LNCaP clone FGC (cell line): Measurements from ENCODE around the gene MCM3AP.

Source experiments
- DNase-seq: peaks from one replicate; pipeline ENCODE4 v3.0.0-alpha.2; 2011; ENCODE audit warnings: low read depth
- H3K4me3 ChIP-seq: 2 replicates; pipeline ENCODE4 v1.5.1; 2011; ENCODE audit warnings: mild to moderate bottlenecking, low read depth, low read length, control low read depth
- TF ChIP-seq, protein P1 (sequence below): IDR thresholded peaks from 2 replicates; pipeline ENCODE4 v1.5.1; 2012; ENCODE audit warnings: mild to moderate bottlenecking; ENCODE audit not compliant: control insufficient read depth, insufficient read depth; ENCODE audit errors: extremely low read depth

MCM3AP gene

GRCh38 chr21:46213620-46214286 is 71.7 kb downstream of the MCM3AP start:
- TF ChIP-seq, protein P1, sequence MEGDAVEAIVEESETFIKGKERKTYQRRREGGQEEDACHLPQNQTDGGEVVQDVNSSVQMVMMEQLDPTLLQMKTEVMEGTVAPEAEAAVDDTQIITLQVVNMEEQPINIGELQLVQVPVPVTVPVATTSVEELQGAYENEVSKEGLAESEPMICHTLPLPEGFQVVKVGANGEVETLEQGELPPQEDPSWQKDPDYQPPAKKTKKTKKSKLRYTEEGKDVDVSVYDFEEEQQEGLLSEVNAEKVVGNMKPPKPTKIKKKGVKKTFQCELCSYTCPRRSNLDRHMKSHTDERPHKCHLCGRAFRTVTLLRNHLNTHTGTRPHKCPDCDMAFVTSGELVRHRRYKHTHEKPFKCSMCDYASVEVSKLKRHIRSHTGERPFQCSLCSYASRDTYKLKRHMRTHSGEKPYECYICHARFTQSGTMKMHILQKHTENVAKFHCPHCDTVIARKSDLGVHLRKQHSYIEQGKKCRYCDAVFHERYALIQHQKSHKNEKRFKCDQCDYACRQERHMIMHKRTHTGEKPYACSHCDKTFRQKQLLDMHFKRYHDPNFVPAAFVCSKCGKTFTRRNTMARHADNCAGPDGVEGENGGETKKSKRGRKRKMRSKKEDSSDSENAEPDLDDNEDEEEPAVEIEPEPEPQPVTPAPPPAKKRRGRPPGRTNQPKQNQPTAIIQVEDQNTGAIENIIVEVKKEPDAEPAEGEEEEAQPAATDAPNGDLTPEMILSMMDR = no peak
- no peak for DNase-seq
- no peak overlapping the region for H3K4me3 ChIP-seq

DNA sequence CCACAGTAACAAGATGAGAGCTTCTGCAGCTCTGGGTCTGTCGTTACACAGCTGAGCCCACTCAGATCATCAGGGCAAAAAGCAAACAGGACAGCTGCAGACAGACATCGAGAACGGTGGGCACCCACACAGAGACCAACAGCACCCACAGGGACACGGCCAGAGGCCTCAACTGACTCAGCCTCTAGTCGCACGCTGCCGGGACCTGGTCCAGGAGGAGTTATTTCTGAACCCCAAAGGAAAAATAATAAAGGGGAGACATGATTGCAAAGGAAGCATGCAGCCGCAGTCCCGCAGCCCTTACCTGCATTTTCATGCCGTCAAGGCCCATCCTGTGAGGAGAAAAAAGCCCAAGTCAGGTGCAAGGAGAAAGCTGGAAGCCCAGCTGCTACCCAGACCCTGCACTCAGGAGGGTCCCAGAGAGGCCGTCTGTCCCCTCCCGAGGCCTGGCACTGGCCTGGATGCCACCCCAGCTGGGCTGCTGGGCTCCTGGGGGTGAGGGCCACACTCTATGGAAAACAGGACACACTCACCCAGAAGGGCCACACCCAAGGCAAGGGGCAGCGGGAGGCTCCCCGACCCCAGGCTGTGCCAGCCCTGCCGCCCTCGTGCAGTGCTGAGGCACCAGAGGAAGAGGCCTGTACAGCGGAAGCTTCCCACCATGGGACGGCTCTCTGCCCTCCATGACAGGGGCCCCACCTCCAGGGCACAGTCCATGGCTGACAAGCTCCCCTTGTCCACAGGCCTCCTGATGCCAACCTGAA is 72.5 kb downstream of the MCM3AP start:
- TF ChIP-seq, protein P1 = no peak
- H3K4me3 ChIP-seq = no peak overlapping the region
- DNase-seq = no peak

GRCh38 chr21:46211786-46212720 is 73.4 kb downstream of the MCM3AP start:
- TF ChIP-seq, protein P1 = no peak
- DNase-seq = no peak
- no peak overlapping the region for H3K4me3 ChIP-seq

GRCh38 chr21:46211376-46211775 is 74.0 kb downstream of the MCM3AP start:
- no peak for DNase-seq
- no peak overlapping the region for H3K4me3 ChIP-seq
- TF ChIP-seq, protein P1 = no peak

DNA sequence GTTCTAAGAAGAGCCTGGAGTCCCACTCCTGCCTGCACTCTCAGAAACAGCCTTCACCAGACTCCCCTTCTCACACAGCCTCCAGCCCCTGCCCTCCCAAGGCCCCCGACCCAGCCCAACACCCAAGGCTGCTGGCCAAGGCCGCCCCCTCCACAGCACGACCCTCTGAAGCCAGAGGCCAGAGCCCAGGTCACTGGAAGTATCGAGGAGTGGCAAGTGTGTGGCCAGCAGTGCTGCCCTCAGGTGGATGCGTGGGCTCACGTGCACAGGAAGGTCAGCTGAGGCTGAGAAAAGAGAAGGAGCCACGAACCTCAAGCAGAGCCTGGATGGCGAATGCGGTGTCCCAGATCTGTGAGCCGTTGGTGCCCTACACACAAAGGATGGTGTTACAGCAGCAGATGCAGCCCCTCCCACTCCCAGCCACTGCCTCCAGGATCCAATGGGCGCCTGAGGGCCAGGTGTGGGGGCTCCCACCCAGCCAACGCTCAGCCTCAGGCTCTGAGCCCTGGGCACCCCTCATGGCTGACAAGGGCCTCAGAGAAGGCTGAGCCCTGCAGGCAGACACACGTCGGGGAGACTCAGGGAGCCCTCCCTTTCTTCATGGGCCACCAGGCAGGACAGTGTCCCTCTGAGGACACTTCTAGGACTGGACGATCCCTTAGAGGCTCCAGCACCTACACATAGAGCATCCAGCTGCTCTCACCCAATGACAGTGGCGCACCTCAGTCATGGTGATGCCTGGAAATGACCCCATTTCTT is 74.9 kb downstream of the MCM3AP start:
- no peak for DNase-seq
- TF ChIP-seq, protein P1 = 0 out of 2 replicates have a peak, but pooled peaks have one; percentile 23
- H3K4me3 ChIP-seq = no peak overlapping the region
